Stomach (tissue), 4 donors: Measurements from ENCODE around the gene LPAR1.

Experiments used
- CTCF ChIP-seq, 7 experiments: fragments of 450-650 bp in 4 of 7; fragments of 200-600 bp in 3 of 7; sonication (generic) in 3 of 7; IDR thresholded peaks; one replicate each; pipeline ENCODE4 v1.5.1; 2016 to 2019; ENCODE audit warnings: antibody characterized with exemption in 7 of 7, control low read depth in 2 of 7, mild to moderate bottlenecking in 1 of 7
- EP300 ChIP-seq: sonication (generic); formaldehyde crosslinking; IDR thresholded peaks from one replicate; pipeline ENCODE4 v1.6.1; 2017; ENCODE audit warnings: antibody characterized with exemption
- POLR2A ChIP-seq, 4 donors: fragments of 450-650 bp; IDR thresholded peaks; one replicate each; pipeline ENCODE4 v1.6.1; 2016; ENCODE audit warnings: antibody characterized with exemption in 4 of 4, control low read depth in 2 of 4, mild to moderate bottlenecking in 1 of 4, moderate library complexity in 1 of 4
- POLR2AphosphoS5 ChIP-seq, 3 donors: sonication (generic); formaldehyde crosslinking; IDR thresholded peaks; one replicate each; pipeline ENCODE4 v1.6.1; 2016; ENCODE audit warnings: antibody characterized with exemption in 3 of 3

GRCh38 chr9:110846215-110846614, 192.1 kb downstream of the LPAR1 start:
- TF ChIP-seq POLR2AphosphoS5 (IDR thresholded peaks at IDR 0.05) (no peak), CTCF (IDR thresholded peaks at IDR 0.05) (no peak), POLR2A (IDR thresholded peaks at IDR 0.05) (no peak), EP300 (no peak)
